Heart right ventricle (tissue), 16 donors: ENCODE measurements around the gene PPP1R9B. TPM values are rescaled to one million over a fixed set of nuclear protein-coding genes. Genes with fewer than 3 reads are reported as not detected.

ENCODE experiments used
- ATAC-seq, 8 donors: fragments of 200-7000 bp; cut with Tn5 transposase; one replicate each; pipeline ENCODE4 v1.9.1; 2020; ENCODE audit warnings: mild to moderate bottlenecking in 8 of 8, moderate library complexity in 8 of 8, moderate number of reproducible peaks in 1 of 8
- DNase-seq, 2 donors: peaks; one replicate each; pipeline ENCODE4 v3.0.0-alpha.2; 2020
- H3K27ac ChIP-seq, 10 donors: fragments of 200-600 bp; sonication (generic) in 2 of 10; one replicate each; pipeline versions ENCODE4 v1.5.0 to v1.8.0; 2020 to 2022; ENCODE audit warnings: mild to moderate bottlenecking in 3 of 10
- H3K27me3 ChIP-seq, 7 donors: fragments of 200-600 bp; one replicate each; pipeline ENCODE4 v1.8.0; 2021 to 2022; ENCODE audit warnings: mild to moderate bottlenecking in 2 of 7
- H3K36me3 ChIP-seq, 9 donors: fragments of 200-600 bp; sonication (generic) in 1 of 9; one replicate each; pipeline versions ENCODE4 v1.5.0 to v1.8.0; 2020 to 2022; ENCODE audit warnings: mild to moderate bottlenecking in 2 of 9
- H3K4me1 ChIP-seq, 9 donors: fragments of 200-600 bp; sonication (generic) in 1 of 9; one replicate each; pipeline versions ENCODE4 v1.5.0 to v1.8.0; 2020 to 2022; ENCODE audit warnings: mild to moderate bottlenecking in 4 of 9
- H3K4me3 ChIP-seq, 10 donors: fragments of 200-600 bp; sonication (generic) in 2 of 10; one replicate each; pipeline versions ENCODE4 v1.5.0 to v1.8.0; 2020 to 2022; ENCODE audit warnings: mild to moderate bottlenecking in 7 of 10, moderate library complexity in 2 of 10
- H3K9me3 ChIP-seq, 11 donors: fragments of 200-600 bp in 10 of 11; sonication (generic) in 2 of 11; one replicate each; pipeline versions ENCODE4 v1.5.0 to v1.8.0; 2013 to 2022; ENCODE audit warnings: mild to moderate bottlenecking in 2 of 11, control low read depth in 1 of 11, moderate library complexity in 1 of 11
- CTCF ChIP-seq, 9 donors: fragments of 200-600 bp; sonication (generic) in 2 of 9; IDR thresholded peaks; one replicate each; pipeline versions ENCODE4 v1.5.0 to v1.8.0; 2021 to 2022; ENCODE audit warnings: antibody characterized with exemption in 9 of 9, mild to moderate bottlenecking in 5 of 9, moderate library complexity in 1 of 9
- WGBS, 2 donors: extraction: QIAGEN DNeasy Blood & Tissue Kit; methylation state at CpG; one replicate each; pipeline ENCODE4 v1.1.7; 2013; ENCODE audit warnings: inconsistent platforms in 1 of 2; 5-methylcytosine and 5-hydroxymethylcytosine counted together
- intact Hi-C, 10 donors: fragments of 100-400 bp; cut with DNase I; formaldehyde crosslinking; loops; one replicate each; pipeline versions ENCODE4 v1.11.1 to v1.14.2; 2022
- polyA plus RNA-seq, 2 donors: library from polyadenylated mRNA; stranded (reverse); fragments of 200-250 nt; gene quantifications; one replicate each; pipeline ENCODE4 v1.2.3, GENCODE V29; 2013
- total RNA-seq, 10 donors: library from RNA; stranded (reverse); fragmentation: NEBNext Ultra II Directional in 3 of 10; extraction: Animal tissue kit (Norgen Biotek cat#: 25700) in 3 of 10; gene quantifications; one replicate each; pipeline versions ENCODE4 v1.2.1 to v1.2.4, GENCODE V29; 2021 to 2023
- donor health status: Arrhythmogenic right ventricular cardiomyopathy.
- donor health status: ischemic (EF 13 %, LVEDD 7.1; RV severe dilation, severe dysfunction).
- donor health status: healthy with polysubstance abuse.
- donor health status: DM: no; HTN: yes; CAD: no.
- donor health status: DM: no; HTN: no; CAD: no.
- donor health status: ischemic (EF 25% LVEDD 6.9; RV normal size, moderate dysfunction).
- donor health status: ischemic (EF 25% LVEDD 5.7; RV mildly dilated, moderate dysfunction).
- donor health status: healthy.
- donor health status: DM: yes; HTN: yes; CAD: no.
- donor health status: Ischemic cardiomyopathy.
- donor health status: ischemic (EF 35%, LVEDD 5.7; RV mildly dilated, moderate dysfunction).
- donor health status: nonischemic (EF 11% LVEDD 7.7; RV severe dilation, severe dysfunction).
- donor health status: DM: yes; HTN: yes; CAD: no.
- donor health status: PGD.
- donor health status: ischemic (EF 29% LVEDD 5.4; RV normal size, mild dysfunction).
- donor health status: nonischemic (EF 23%, LVEDD 6.1; RV moderate dilation, normal function).

The PPP1R9B gene
- total and polyA plus RNA-seq, 12 donors: 17.3 to 45.4 (median 26.9) TPM

- ATAC-seq: peak in 5 of 8 donors; percentile 1 to 18 (median 8)
- intact Hi-C loops: no loop called here
- Histone ChIP-seq H3K9me3 (no peaks in the 10 kb centered on the region), H3K4me1 (peaks cover 38 to 83% (median 66%) of the 10 kb centered on the region in 9 donors), H3K27ac (peak overlapping the region; percentile 93 to 99 (median 98)), H3K27me3 (no peaks in the 10 kb centered on the region), H3K4me3 (peak overlapping the region; percentile 86 to 99 (median 90)), H3K36me3 (peaks cover 0 to 30% (median 14%) of the 10 kb centered on the region in 9 donors)
- DNase-seq: peak in 1 of 2 donors; percentile 50
- peak in 2 of 9 donors; percentile 9 to 14 for TF ChIP-seq CTCF (IDR thresholded peaks at IDR 0.05)
- 1% methylated on average over 23 to 25 of the region's 25 CpGs for WGBS, 2 donors
Measured at GRCh38 chr17:50148226-50149090, 2.0 kb downstream of the PPP1R9B start.

GRCh38 chr17:50147841-50148225 lies 2.6 kb downstream of the PPP1R9B start:
- intact Hi-C loops: no loop called here
- peak overlapping the region; percentile 86 to 99 (median 90) for H3K4me3 ChIP-seq
- no peak for TF ChIP-seq CTCF (IDR thresholded peaks at IDR 0.05)
- no peaks in the 10 kb centered on the region for H3K27me3 ChIP-seq
- ATAC-seq (peak in 6 of 8 donors; percentile 5 to 27 (median 16)), DNase-seq (no peak)
- peaks cover 0 to 37% (median 20%) of the 10 kb centered on the region in 9 donors for H3K36me3 ChIP-seq
- peak overlapping the region; percentile 93 to 99 (median 98) for H3K27ac ChIP-seq
- 2% methylated on average over 5 of the region's 5 CpGs for WGBS, 2 donors
- H3K9me3 ChIP-seq: no peaks in the 10 kb centered on the region
- H3K4me1 ChIP-seq: peaks cover 33 to 81% (median 64%) of the 10 kb centered on the region in 9 donors

- ATAC-seq: peak in 3 of 8 donors; percentile 21 to 25 (median 23)
- H3K4me1 ChIP-seq: peaks cover 28 to 81% (median 61%) of the 10 kb centered on the region in 9 donors
- 14 to 20% methylated on average over 15 of the region's 15 CpGs for WGBS, 2 donors
Measured at GRCh38 chr17:50146927-50147665, 3.4 kb downstream of the PPP1R9B start.

More at GRCh38 chr17:50146927-50147665, 3.4 kb downstream of the PPP1R9B start:
- no peak for DNase-seq
- no peaks in the 10 kb centered on the region for H3K27me3 ChIP-seq
- peak overlapping the region; percentile 93 to 99 (median 98) for H3K27ac ChIP-seq
- peaks cover 0 to 44% (median 22%) of the 10 kb centered on the region in 9 donors for H3K36me3 ChIP-seq
- peak overlapping the region; percentile 86 to 99 (median 90) for H3K4me3 ChIP-seq
- H3K9me3 ChIP-seq: no peaks in the 10 kb centered on the region
- intact Hi-C loops: no loop called here
- no peak for TF ChIP-seq CTCF (IDR thresholded peaks at IDR 0.05)
